GM12878 (cell line): Measurements from ENCODE around the gene CEP78. TPM values are rescaled to one million over a fixed set of nuclear protein-coding genes. Genes with fewer than 3 reads are reported as not detected.

ENCODE experiments used
- ATAC-seq: fragments of 200-7000 bp; cut with Tn5 transposase; 3 replicates; pipeline ENCODE4 v1.9.1; 2020; ENCODE audit warnings: mild to moderate bottlenecking, moderate library complexity
- BruUV-seq: library from RNA; stranded (reverse); fragments of 400-500 nt; replicated peaks from 2 replicates; lab custom pipeline; 2021; lab: Mats Ljungman, UMichigan
- CTCF ChIA-PET: fragments of 300-600 bp; sonication (Branson Sonifier 250); formaldehyde crosslinking; extraction: SDS; loops from one replicate; lab custom pipeline; 2021; ENCODE audit warnings: inconsistent platforms; lab: Yijun Ruan, JAX
- POLR2A ChIA-PET: fragments of 350-600 bp; formaldehyde crosslinking; extraction: SDS; loops from one replicate; lab custom pipeline; 2021; ENCODE audit warnings: inconsistent platforms; lab: Charles Lee
- RAD21 ChIA-PET: fragments of 300-600 bp; sonication (Branson Sonifier 250); formaldehyde crosslinking; loops from one replicate; lab custom pipeline; 2023; ENCODE audit warnings: antibody characterized with exemption; ENCODE audit not compliant: unreplicated experiment; lab: Charles Lee
- SMC1A ChIA-PET: fragments of 300-600 bp; sonication (Branson Sonifier 250); formaldehyde crosslinking; loops from one replicate; lab custom pipeline; 2023; ENCODE audit not compliant: unreplicated experiment, uncharacterized antibody; lab: Charles Lee
- DNase-seq: peaks from one replicate; pipeline ENCODE4 v3.0.0-alpha.2; 2011; ENCODE audit warnings: low read depth, low spot score
- FAIRE-seq: peaks from 3 replicates; lab custom pipeline; 2011; peaks lifted over from hg19 to GRCh38; lab: Jason Lieb, UNC
- H2AFZ ChIP-seq: 2 replicates; pipeline ENCODE4 v1.6.0; 2011; ENCODE audit warnings: low read depth, low read length, control low read depth; ENCODE audit not compliant: control insufficient read depth
- H3K27ac ChIP-seq: 2 replicates; pipeline ENCODE4 v1.5.1; 2011; ENCODE audit warnings: control low read depth; ENCODE audit not compliant: control insufficient read depth, insufficient read depth
- H3K27me3 ChIP-seq, 2 experiments: replicated peaks in 1 of 2; 2 replicates each; pipeline versions ENCODE4 v1.6.0 to v1.6.1; 2011; ENCODE audit warnings: low read length in 1 of 2; ENCODE audit not compliant: control insufficient read depth in 2 of 2, insufficient read depth in 2 of 2
- H3K36me3 ChIP-seq, 2 experiments: 2 replicates each; pipeline ENCODE4 v1.5.1; 2011; ENCODE audit warnings: low read length in 1 of 2; ENCODE audit not compliant: control insufficient read depth in 2 of 2, insufficient read depth in 2 of 2
- H3K4me1 ChIP-seq: 2 replicates; pipeline ENCODE4 v1.6.1; 2011; ENCODE audit warnings: mild to moderate bottlenecking, low read length, moderate library complexity, mixed read lengths; ENCODE audit not compliant: control insufficient read depth, insufficient read depth
- H3K4me2 ChIP-seq: 2 replicates; pipeline ENCODE4 v1.6.0; 2011; ENCODE audit warnings: control low read depth; ENCODE audit not compliant: control insufficient read depth, insufficient read depth
- H3K4me3 ChIP-seq: fragments of 200-600 bp; sonication (generic); 2 replicates; pipeline ENCODE4 v1.5.1; 2016
- H3K79me2 ChIP-seq: 2 replicates; pipeline ENCODE4 v1.6.0; 2011; ENCODE audit warnings: low read length; ENCODE audit not compliant: control insufficient read depth, insufficient read depth
- H3K9ac ChIP-seq: 2 replicates; pipeline ENCODE4 v1.8.0; 2011; ENCODE audit warnings: low read length, control low read depth, mixed read lengths; ENCODE audit not compliant: control insufficient read depth, insufficient read depth
- H3K9me3 ChIP-seq: replicated peaks from 3 replicates; pipeline ENCODE4 v1.5.1; 2011; ENCODE audit warnings: mild to moderate bottlenecking, low read length; ENCODE audit not compliant: control insufficient read depth, insufficient read depth
- H4K20me1 ChIP-seq: 2 replicates; pipeline ENCODE4 v1.6.0; 2011; ENCODE audit not compliant: control insufficient read depth, insufficient read depth
- BHLHE40 ChIP-seq, 2 experiments: fragments of 450-650 bp in 1 of 2; IDR thresholded peaks; 2 replicates each; pipeline ENCODE4 v1.6.1; 2011 to 2017; ENCODE audit warnings: low read depth in 2 of 2, borderline replicate concordance in 1 of 2, improper control_type of control experiment in 1 of 2, low read length in 1 of 2, mild to moderate bottlenecking in 1 of 2
- CBX3 ChIP-seq: fragments of 200-600 bp; sonication (generic); IDR thresholded peaks from 2 replicates; pipeline ENCODE4 v1.6.1; 2016; ENCODE audit warnings: low read depth, borderline replicate concordance
- CREM ChIP-seq: IDR thresholded peaks from 2 replicates; pipeline ENCODE4 v1.6.1; 2014; ENCODE audit warnings: antibody characterized with exemption, low read depth
- EED ChIP-seq: sonication (generic); IDR thresholded peaks from 2 replicates; pipeline ENCODE4 v1.6.1; 2016; ENCODE audit warnings: antibody characterized with exemption, low read depth
- FOXM1 ChIP-seq: IDR thresholded peaks from 2 replicates; pipeline ENCODE4 v1.6.1; 2012; ENCODE audit warnings: low read depth, mild to moderate bottlenecking, inconsistent platforms, low read length, moderate library complexity
- GABPA ChIP-seq: IDR thresholded peaks from 2 replicates; pipeline ENCODE4 v1.6.1; 2014; ENCODE audit warnings: antibody characterized with exemption, low read depth, mild to moderate bottlenecking, inconsistent platforms
- MEF2A ChIP-seq: IDR thresholded peaks from 2 replicates; pipeline ENCODE4 v1.6.1; 2011; ENCODE audit warnings: low read depth, mild to moderate bottlenecking, low read length, moderate library complexity; ENCODE audit not compliant: insufficient read depth
- NFIC ChIP-seq: IDR thresholded peaks from 2 replicates; pipeline ENCODE4 v1.6.1; 2012; ENCODE audit warnings: low read depth, mild to moderate bottlenecking, inconsistent platforms, low read length, moderate library complexity
- NR2C2 ChIP-seq: IDR thresholded peaks from 2 replicates; pipeline ENCODE4 v1.6.1; 2011; ENCODE audit warnings: borderline replicate concordance, low read depth; ENCODE audit not compliant: control insufficient read depth, insufficient read length
- NR2F1 ChIP-seq: fragments of 450-650 bp; conservative IDR thresholded peaks from 2 replicates; pipeline ENCODE4 v1.6.1; 2017; ENCODE audit warnings: mild to moderate bottlenecking
- SMAD5 ChIP-seq: IDR thresholded peaks from 2 replicates; pipeline ENCODE4 v1.6.1; 2016; ENCODE audit warnings: antibody characterized with exemption, low read depth
- SREBF1 ChIP-seq: IDR thresholded peaks from 2 replicates; pipeline ENCODE4 v1.6.1; 2012; ENCODE audit warnings: mild to moderate bottlenecking, low read length
- TCF7 ChIP-seq: IDR thresholded peaks from 2 replicates; pipeline ENCODE4 v1.6.1; 2014; ENCODE audit warnings: antibody characterized with exemption, borderline replicate concordance
- ZNF274 ChIP-seq: IDR thresholded peaks from one replicate; pipeline ENCODE4 v1.8.0; 2011; ENCODE audit not compliant: insufficient read length, insufficient read depth
- ZNF622 ChIP-seq: fragments of 450-650 bp; IDR thresholded peaks from 2 replicates; pipeline ENCODE4 v1.6.1; 2017; ENCODE audit warnings: mild to moderate bottlenecking, inconsistent platforms
- WGBS: methylation state at CpG from one replicate; pipeline ENCODE4 v1.1.6; 2016; ENCODE audit warnings: low lambda C conversion rate; ENCODE audit not compliant: insufficient replicate concordance, insufficient coverage; ENCODE audit errors: missing lambda C conversion rate; 5-methylcytosine and 5-hydroxymethylcytosine counted together
- in situ Hi-C: fragments of 300-500 bp; cut with MboI; formaldehyde crosslinking; loops from 9 replicates; pipeline ENCODE4 v1.14.3; 2018; ENCODE audit warnings: mixed read lengths
- intact Hi-C: fragments of 100-400 bp; cut with micrococcal nuclease; formaldehyde crosslinking; loops from one replicate; pipeline ENCODE4 v1.14.2; 2022; ENCODE audit not compliant: unreplicated experiment
- polyA plus RNA-seq, 11 experiments: library from polyadenylated mRNA; depleted of rRNA in 4 of 11; unstranded in 6 of 11; stranded (reverse) in 5 of 11; fragments of >200 nt; fragmentation: Nextera tagmentation in 4 of 11; fragmentation: Illumina TruSeq in 1 of 11; extraction: Ambion mirVana in 4 of 11; extraction: Trizol in 1 of 11; gene quantifications; 1 replicate in 1 of 11; 2 replicates in 10 of 11; pipeline versions ENCODE4 v1.2.1 to v1.2.3, GENCODE V29; 2011 to 2016; ENCODE audit warnings: inconsistent platforms in 2 of 11, missing spikeins in 2 of 11, low read depth in 1 of 11
- total RNA-seq, 4 experiments: library from RNA; depleted of rRNA in 3 of 4; stranded (reverse); fragments of >200 nt in 3 of 4; fragmentation: Illumina TruSeq in 1 of 4; extraction: Trizol in 1 of 4; gene quantifications; 2 replicates each; pipeline versions ENCODE4 v1.2.1 to v1.2.3, GENCODE V29; 2013 to 2021
- TF ChIP-seq, protein P1 (sequence below): IDR thresholded peaks from 2 replicates; pipeline ENCODE4 v1.6.1; 2012; ENCODE audit warnings: low read depth, low read length, improper control_type of control experiment

CEP78 gene
- total and polyA plus RNA-seq, 10 of the 15 experiments (the other 5 are each of a cell fraction or from before 2014, with no cell fraction given), result 4.1 to 44.9 (median 27.9) TPM

GRCh38 chr9:78207319-78207718 is 28.6 kb upstream of the CEP78 start (continued):
- TF ChIP-seq NR2F1, result no peak

DNA sequence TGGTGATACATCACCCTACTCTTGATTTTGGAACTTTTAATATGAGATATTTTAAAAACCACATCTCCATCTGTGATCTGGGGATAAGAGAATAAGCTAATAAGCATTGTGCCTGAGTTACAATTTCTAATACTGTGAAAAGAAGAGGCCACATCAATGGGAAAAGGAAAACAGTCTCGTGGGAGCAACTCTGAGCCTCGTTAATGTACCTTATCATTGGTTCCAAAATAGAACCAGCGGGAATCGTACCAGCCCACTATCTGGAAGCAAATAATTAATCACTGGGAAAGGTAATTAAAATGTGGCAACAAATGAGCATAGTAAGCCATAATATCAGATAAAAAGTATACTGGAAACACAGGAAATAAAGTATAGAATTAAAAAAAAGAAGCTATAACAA is 28.0 kb upstream of the CEP78 start:
- H3K9ac ChIP-seq, result no peak overlapping the region
- SMC1A ChIA-PET, result interaction anchor here (0.5 to 0.8 kb wide), 4 partner anchors 226 to 1694 kb away, joined by 3 to 4 read pairs (median 4); no protein-coding TSS in a partner anchor

More for the DNA sequence above, 28.0 kb upstream of the CEP78 start:
- TF ChIP-seq EED (no peak), MEF2A (no peak), CBX3 (no peak), FOXM1 (no peak), ZNF274 (no peak), TCF7 (no peak), NR2C2 (no peak), BHLHE40 (IDR thresholded peaks at IDR 0.05; ENCODE audit: borderline replicate concordance in 1 of 2, low read depth in 2 of 2, low read length in 1 of 2) (no peak), CREM (no peak), ZNF622 (no peak), NFIC (no peak), GABPA (no peak), SREBF1 (no peak), SMAD5 (no peak)
- TF ChIP-seq, protein P1, sequence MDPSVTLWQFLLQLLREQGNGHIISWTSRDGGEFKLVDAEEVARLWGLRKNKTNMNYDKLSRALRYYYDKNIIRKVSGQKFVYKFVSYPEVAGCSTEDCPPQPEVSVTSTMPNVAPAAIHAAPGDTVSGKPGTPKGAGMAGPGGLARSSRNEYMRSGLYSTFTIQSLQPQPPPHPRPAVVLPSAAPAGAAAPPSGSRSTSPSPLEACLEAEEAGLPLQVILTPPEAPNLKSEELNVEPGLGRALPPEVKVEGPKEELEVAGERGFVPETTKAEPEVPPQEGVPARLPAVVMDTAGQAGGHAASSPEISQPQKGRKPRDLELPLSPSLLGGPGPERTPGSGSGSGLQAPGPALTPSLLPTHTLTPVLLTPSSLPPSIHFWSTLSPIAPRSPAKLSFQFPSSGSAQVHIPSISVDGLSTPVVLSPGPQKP, result no peak
- TF ChIP-seq, all 136 proteins: peak for 0
- no peak for FAIRE-seq
- Histone ChIP-seq H3K9me3 (no peaks in the 10 kb centered on the region), H3K79me2 (no peaks in the 10 kb centered on the region), H4K20me1 (no peaks in the 10 kb centered on the region), H3K27me3 (no peaks in the 10 kb centered on the region; a peak in 1 of 4 replicates), H3K36me3 (no peaks in the 10 kb centered on the region), H3K4me1 (peaks cover 13% of the 10 kb centered on the region), H3K4me2 (no peak overlapping the region), H3K27ac (no peak overlapping the region), H3K4me3 (no peak overlapping the region), H2AFZ (no peak overlapping the region)
- 44% methylated on average over 4 of the region's 4 CpGs for WGBS
- DNase-seq, result no peak
- no TSS peak for BruUV-seq
- ChIA-PET RAD21 (no interaction called here), POLR2A (interaction anchor here (0.9 kb wide), 1 partner anchor 11 kb away, joined by 3 read pairs; no protein-coding TSS in a partner anchor), CTCF (no interaction called here)
- in situ Hi-C loops (no loop called here), intact Hi-C loops (no loop called here)
- ATAC-seq, result no peak
